ENCODE data around the gene VEGFA. TPM values are rescaled to one million over a fixed set of nuclear protein-coding genes. Genes with fewer than 3 reads are reported as not detected.

Gene VEGFA
- total RNA-seq (2022; extraction: Qiagen RNA extraction) = 27.9 to 35.6 TPM (median 34.2 TPM) in 5 replicates

GRCh38 chr6:43769526-43770371 is at the start of gene VEGFA:
TSS of gene VEGFA (plus strand) at chr6:43770211.

Other genes with a start within 250 kb of the VEGFA start
- gene XPO5, start 194.2 kb upstream of the VEGFA start, total RNA-seq (2022; extraction: Qiagen RNA extraction) = 24.5 to 32.5 TPM (median 26.6 TPM) in 5 replicates
- gene POLH, start 194.0 kb upstream of the VEGFA start, total RNA-seq (2022; extraction: Qiagen RNA extraction) = 7.6 to 11.6 TPM (median 10.3 TPM) in 5 replicates
- 13.9 to 19.2 TPM (median 18.4 TPM) in 5 replicates for gene GTPBP2, start 140.9 kb upstream of the VEGFA start, total RNA-seq (2022; extraction: Qiagen RNA extraction)
- 33.7 to 38.3 TPM (median 36.7 TPM) in 5 replicates for gene MAD2L1BP, start 134.4 kb upstream of the VEGFA start, total RNA-seq (2022; extraction: Qiagen RNA extraction)
- gene RSPH9, start 125.2 kb upstream of the VEGFA start, total RNA-seq (2022; extraction: Qiagen RNA extraction) = 0.14 to 0.33 TPM (median 0.17 TPM) in 5 replicates
- gene MRPS18A, start 82.4 kb upstream of the VEGFA start, total RNA-seq (2022; extraction: Qiagen RNA extraction) = 46.1 to 48.8 TPM (median 48.0 TPM) in 5 replicates

All from A549 treated with Hydrocortisone at 1 μM for 4 hours (cell line).